DMS 273 treated with DMSO at 0.1 percent for 48 hours (cell line): ENCODE data around the gene TSHZ2.
"Not testable (repeated sequence)": the region's sequence is repeated elsewhere in the genome, so short reads cannot be mapped to it uniquely, and the experiment has no call there.

Experiments
- DNase-seq: peaks from one replicate; lab custom pipeline; 2025; lab: John Stamatoyannopoulos, UW

TSHZ2 gene

DNA sequence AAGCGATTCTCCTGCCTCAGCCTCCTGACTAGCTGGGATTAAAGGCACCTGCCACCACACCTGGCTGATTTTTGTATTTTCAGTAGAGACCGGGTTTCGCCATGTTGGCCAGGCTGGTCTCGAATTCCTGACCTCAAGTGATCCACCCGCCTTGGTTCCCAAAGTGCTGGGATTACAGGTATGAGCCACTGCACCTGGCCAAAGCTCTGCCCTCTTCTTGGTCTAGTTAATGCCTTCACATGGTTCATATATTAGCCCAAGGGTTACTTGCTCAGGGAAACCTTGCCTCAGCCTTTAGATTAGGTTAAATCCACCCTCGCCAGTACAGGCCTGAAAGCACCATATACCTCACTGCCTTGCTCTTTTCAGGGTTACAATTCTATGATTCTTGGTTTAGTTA lies 26.1 kb downstream of the TSHZ2 start:
- DNase-seq, result no peak

DNA sequence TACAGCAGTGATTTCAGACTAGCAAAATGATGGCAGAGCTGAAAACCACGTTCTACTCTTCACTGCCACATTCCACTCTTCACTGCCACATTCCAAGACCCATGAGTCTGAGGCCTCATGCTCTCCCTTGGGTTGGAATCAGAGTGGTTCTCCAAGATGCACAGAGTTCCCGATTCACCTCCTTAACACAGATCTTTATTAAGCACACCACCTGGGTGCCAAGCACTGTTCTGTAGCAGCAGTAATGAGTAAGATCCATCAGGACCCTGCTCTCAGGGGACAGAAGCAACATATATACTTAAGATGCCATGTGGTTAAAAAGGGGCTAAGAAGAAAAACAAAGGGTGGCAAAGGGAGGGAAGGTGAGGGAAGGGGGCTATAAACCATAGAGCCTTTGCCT lies 26.9 kb downstream of the TSHZ2 start:
- no peak for DNase-seq

DNA sequence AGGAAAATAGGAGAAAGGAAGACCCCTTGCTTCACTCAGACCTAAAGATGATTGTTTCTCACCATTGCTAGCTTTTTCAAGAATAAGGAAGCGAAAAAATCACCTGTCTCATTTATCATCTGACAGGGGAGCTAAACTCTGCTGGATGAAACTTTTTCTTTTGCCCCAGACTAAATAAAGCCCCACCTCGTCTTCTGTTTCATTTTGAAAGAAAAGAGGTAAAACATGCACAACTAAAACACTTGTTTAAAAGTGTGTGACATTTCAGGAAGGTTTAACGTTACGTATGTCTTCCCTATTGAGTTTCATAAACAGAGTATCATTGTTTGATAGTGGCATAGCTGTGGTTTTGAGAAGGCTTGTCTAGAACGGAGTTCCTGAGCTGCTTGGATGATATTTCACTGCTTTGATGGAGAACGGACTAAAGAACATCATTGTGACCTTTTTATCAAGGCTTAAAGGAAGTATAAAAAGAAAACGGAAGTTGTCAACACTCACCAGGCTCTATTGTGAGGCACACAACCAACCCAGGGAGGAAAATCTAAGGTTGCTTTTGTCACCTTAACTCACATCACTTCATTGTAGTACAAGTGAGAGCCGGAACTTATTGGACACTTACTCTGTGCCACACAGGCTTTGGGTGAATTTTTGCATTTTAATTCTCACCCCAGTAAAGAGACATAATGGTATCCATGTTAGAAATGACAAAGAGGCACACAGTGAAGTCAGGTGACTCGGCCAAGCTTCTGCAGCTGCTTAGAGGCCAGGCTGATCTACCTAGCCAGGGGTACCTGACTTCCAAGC lies 29.5 kb downstream of the TSHZ2 start:
- no peak for DNase-seq

DNA sequence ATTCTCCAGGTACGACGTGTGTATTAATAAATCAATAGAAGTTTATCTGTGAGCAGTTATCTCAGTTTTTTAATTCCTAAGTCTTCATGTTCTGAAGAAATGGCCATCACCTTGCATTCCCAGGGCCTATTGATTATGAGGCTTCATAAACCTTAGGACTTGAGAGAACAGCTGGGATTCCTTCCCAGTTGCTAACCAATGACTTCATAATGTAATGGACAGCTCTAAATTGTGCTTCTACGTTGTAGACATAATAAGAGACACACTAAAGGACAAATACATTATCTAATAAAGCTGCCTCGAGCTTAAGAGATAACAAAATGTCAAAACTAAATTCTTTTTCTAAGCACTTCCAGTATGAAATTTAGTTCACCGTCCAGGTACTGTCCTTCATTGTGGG lies 30.6 kb downstream of the TSHZ2 start:
- no peak for DNase-seq

DNA sequence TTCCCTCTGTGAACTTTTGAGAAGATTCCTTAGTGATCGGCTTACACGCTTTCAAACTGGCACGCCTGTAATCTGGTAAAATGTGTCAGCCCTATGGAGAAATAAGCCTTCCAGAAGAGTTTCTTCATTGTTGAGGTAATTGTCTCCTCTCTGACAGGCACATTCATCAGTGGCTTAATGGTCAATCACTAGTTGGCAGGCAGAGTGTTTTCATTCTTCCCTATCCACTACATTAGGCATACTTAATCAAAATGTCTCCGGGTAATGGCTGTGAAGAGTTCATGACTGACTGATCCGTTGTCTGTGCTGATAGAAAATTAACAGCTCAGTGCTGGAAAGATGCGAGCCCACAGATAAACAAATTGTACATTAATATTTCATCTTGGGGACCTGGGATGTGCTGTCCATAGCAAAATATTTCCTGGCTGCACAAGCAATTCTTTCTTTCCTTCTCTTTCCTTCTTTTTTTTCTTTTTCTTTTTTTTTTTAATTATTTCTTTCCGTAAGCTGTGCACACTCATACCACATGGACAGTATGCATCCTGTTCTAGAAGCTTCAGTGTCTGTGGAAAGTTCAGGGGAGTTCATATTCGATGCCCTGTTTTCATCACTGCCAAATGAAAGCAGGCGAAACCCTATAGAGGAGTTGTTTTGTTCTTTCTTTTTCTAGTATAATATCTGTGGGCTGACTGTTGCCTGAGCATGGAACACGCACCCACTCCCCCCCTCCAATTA lies 31.4 kb downstream of the TSHZ2 start:
- no peak for DNase-seq

DNA sequence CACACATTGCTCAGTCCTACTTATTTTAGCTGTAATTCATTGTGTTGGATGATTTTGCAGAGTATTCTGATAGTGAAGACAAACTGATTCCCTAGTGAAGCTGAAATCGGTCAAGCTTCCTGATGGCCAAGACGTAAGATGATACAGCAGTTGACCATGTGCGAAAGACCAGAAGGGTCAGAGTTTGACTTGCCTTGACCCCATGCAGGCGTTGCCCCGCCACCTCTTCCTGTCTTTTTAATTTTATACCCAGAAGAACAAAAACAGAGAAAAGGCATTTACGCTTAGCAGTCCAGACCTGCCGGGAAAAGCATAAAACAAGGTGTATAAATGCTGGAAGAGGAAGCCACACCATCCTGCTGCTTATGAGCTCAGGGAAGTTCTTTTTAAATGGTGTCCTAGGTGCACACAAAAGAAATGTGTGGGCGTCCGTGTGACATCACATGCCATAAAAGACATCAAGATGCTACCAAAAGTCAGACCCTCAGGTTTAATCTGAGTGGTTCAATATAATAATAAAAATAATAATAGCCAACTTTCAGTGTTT lies 32.2 kb downstream of the TSHZ2 start:
- DNase-seq, result no peak

DNA sequence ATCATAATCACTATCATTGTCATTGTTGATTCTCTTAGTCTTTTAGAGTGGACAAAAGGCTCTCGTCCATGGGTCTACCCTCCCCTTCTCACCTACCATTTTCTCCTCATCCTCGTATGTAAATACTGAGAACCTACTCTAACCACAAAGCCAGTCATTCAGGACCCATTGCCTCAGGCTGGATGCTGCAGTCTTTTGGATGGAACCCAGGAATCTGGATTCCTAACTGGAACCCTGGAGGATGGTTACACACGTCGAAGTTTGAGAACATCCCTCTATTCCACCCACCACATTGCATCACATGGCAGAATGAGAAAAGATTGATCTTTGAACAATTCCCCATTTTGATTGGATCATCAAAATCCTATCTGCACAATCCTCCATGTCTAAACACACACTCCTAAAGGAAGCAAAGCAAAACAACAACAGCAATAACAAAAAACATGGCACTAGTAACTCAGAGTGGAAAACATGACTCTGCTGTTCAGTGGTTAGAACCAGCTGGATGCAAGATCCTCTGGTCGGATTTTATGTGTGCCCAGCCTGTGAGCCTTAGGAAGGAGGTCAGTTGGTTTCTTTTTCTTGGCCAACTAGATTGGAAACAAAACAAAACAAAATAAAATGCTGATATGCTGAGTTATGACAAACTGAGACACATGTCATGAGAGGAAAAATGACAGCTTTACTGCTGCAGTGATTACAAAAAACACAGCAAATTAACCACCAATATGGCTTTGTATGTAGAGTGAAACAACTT lies 38.0 kb downstream of the TSHZ2 start:
- DNase-seq, result no peak

DNA sequence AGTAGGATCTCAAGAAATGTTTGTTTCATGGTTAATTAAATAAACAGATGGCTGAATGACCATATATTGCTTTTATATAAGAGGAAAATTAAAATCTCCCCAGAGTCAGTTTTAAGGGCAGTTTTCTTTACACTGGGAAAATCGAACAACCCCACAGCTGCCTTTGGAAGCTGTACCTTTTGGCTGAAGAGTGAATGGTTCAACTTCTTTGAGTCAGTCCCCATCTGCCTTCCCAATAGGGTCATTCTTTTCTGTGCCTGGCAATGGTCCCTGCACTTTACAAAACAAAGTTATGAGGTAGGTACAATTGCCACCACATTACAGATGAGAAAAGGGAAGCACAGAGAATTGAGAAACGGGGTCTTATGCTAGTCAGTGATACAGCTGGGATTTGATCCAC lies 39.5 kb downstream of the TSHZ2 start:
- no peak for DNase-seq

DNA sequence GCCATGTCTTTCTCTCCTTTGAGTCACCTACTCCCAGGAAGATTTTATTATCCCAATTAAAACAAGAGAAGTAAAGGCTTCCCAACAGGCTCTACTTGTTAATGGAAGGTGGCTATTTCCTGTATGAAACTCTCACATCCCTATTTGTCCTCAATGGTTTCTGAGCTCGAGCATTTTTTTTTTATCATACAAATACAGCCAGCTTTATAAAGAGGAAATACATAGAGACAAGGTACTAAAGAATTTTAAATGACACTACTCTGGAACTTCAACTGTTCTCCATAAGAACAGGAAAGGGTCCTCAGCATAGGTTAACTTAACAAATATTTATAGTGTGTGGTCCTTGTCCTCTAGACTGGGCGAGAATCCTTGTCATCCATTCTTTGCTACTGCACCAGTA lies 41.0 kb downstream of the TSHZ2 start:
- DNase-seq, result no peak

DNA sequence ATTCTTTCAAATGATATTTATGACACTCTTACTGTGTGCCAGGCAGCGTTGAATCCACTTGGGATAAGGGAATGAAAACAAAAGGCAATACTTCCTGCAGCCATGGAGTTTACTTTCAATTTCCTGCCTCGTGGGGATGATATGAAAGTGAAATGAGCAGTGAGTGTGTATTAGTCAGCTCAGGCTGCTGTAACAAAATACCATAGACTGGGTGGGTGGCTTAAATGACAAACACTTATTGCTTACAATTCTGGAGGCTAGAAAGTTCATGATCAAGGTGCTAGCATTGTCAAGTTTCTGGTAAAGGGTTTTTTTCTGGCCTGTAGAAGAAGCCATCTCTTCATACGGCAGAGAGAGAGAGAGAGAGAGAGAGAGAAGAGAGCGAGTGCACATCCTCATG lies 41.7 kb downstream of the TSHZ2 start:
- DNase-seq, result no peak

DNA sequence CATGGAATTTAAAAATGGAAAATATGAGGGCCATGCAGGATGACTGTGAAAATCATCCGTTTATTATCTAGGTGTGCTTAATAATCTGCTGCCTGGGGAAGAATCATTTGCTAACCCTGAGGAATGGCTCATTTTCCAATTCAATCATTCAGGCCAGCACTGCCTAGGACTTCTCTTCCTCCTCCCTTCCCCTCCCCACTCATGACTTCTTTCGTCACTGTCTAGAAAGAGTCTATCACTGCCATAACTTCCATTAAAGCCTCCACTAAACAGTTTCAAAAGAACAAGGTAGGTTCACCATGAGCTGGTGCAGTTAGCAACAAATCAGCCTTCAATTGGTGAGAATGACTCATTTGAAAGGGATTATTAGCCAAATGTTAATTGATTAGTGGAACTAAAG lies 43.9 kb downstream of the TSHZ2 start:
- DNase-seq, result no peak

DNA sequence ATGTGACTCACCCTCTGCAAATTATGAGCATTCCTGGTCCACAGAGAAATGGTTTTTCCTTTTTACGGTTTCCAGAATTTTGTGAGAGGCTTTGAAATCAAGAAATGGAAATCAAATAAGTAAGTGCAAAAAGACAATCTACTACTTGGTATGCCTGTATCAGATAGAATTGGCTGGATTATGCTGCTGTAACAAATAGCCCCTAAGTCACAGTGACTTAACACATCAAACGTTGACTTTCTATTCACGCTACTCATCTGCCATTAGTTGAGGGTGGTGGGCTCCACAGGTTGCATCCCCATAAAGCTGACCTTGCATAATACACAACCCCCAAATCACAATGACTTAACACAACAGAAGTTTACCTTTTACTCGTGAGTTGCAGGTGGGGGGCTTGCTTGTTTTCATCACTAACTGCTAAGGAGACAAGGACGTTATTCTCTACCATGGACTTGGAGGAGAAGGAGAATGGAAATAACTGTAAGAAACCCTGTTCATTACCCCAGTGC lies 44.4 kb downstream of the TSHZ2 start:
- no peak for DNase-seq

DNA sequence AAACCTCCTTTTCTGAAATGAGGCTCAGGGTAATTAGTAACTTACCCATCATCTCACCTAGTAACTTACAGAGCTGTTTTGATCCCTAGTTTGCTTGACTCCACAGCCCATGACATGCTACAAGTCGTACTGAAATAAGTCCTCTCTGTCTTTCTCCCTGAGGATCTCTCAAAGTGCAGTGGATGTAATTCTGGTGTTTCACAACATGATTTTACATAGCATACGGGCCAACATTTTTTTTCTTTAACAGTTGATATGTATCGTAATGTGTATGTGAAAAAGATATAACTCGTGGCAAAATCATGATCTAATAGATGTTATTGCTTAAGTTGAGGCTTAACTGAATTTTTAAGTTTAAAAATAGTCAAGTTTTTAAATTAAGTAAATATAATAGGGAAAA lies 45.0 kb downstream of the TSHZ2 start:
- no peak for DNase-seq

DNA sequence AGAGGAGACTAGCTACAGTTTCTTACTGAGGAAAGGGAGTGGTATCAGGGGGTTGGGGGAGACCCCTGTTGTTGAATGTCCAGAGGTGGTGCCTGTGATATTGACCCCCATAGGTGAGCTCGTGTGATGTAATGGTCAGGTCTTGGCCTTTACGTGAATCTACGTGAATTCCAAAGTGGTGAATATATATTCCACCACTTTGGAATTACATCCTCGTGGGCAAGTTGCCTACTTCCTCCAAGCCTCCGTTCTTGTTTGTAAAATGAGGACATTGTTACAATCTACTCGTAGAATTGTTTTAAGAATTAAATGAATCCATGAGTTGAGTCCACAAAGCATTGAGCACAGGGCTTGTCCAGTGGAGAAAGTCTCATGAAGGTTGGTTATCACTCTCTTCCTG lies 47.3 kb downstream of the TSHZ2 start:
- DNase-seq, result no peak

DNA sequence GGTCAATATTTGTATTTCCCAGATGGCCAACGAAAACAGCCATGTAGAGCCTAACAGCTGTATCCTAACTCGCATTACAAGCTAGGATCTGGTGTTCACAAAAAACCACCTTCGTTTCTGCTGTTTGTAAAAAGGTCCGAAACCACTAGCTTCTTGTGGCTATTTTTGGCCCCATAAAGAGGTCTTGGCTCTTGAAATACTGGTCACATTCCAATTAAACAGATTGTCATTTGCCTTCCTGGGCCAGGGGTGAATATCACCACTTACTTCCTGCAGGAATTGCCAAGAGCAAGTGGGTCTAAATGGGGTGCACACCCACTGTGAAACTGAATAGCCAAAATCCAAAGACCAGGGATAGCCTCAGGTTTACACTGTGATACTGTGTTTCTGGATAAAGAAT lies 48.2 kb downstream of the TSHZ2 start:
- no peak for DNase-seq

DNA sequence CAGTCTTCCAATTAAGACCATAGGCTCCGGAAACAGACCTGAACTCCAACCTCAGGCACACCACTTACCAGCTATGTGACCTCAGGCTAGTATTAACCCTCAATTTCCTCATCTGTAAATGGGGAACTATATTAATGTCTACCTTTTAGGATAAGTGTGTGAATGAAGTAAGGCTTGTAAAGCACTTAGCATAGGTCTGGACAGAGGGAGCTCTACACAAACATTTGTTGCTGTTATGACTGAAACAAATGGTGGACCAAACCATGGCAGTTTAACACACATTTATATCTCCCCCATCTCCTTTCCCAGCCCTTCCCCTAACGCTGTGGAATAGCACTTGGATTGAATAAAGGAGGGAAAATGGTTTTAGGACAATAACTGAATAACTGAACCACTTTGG lies 48.7 kb downstream of the TSHZ2 start:
- DNase-seq, result no peak

DNA sequence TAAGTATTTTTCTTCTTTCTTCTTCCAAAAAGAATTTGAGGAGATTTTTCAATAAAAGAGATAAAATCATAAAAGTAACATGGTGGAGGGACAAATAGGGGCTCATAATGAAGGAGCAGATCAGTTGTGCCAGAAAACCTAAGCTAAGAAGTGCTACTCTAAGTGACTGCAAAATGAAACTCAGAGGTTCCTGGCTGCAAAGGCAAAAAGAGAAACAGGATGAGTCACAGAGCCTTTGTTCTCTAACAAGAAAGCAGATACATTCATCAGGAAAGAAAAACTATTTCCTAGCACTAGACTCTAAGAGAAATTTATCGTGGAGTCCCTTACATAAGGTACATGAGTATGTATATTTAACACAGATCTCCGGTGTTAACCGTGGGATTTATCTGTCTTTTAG lies 49.8 kb downstream of the TSHZ2 start:
- no peak for DNase-seq

DNA sequence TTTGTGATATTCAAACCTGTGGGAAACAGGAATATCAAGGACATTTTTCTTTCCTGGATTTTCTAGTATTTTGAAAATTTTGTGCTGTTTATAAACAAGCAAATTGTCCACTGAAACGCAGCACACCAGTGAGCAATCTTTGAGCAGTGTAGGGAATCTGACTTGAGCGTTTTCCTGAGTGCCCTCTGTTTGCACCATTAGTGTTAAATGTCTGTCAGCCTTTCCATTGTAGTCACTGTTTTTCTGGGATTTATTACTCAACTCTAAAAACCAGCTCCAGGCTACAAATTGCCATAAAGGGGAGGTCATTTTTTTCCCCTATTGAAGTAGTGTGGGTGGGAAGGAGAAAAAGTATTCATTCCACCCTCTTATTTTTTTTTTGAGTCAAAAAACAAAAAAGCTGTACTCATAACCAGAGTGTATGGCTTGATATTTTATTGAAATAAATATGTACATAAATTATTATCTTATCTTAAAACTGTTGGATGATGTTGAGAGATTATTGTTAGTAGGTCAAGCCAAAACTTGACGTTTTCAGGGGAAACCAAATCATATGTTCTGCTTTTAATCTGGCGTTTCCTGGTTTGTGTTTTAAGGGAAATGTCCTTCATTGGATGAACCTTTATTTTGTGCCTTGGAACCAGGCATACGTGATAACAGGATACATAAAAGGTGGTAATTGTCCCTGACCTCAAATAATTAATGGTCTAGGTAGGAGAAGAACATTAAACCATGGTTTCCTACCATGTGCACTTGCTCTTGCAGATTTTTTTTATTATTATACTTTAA lies 51.8 kb downstream of the TSHZ2 start:
- no peak for DNase-seq

DNA sequence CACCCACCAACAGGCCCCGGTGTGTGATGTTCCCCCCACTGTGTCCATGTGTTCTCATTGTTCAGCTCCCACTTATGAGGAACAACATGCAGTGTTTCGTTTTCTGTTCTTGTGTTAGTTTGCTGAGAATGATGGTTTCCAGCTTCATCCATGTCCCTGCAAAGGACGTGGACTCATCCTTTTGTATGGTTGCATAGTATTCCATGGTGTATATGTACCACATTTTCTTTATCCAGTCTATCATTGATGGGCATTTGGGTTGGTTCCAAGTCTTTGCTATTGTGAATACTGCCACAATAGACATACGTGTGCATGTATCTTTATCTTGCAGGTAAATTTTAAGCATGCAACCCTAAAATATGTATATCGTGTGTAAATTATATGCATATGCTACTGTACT lies 52.5 kb downstream of the TSHZ2 start:
- not testable (repeated sequence) for DNase-seq

DNA sequence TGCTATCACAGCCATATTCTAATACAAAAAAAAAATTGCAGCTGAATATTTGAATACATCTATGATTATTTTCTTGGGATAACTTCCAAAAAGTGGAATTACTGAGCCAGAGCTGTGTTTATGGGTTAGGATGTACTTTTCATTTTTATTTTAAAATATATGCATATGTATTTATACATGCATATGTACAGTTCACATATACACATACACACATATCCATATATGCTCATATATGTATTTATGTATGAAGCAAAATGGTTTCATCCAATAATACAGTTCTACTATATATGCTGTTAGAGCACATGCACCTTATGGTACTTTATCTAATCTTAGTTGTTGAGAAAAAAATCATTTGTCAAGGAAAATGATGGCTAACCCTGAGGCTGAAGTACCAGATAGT lies 54.9 kb downstream of the TSHZ2 start:
- DNase-seq, result no peak

DNA sequence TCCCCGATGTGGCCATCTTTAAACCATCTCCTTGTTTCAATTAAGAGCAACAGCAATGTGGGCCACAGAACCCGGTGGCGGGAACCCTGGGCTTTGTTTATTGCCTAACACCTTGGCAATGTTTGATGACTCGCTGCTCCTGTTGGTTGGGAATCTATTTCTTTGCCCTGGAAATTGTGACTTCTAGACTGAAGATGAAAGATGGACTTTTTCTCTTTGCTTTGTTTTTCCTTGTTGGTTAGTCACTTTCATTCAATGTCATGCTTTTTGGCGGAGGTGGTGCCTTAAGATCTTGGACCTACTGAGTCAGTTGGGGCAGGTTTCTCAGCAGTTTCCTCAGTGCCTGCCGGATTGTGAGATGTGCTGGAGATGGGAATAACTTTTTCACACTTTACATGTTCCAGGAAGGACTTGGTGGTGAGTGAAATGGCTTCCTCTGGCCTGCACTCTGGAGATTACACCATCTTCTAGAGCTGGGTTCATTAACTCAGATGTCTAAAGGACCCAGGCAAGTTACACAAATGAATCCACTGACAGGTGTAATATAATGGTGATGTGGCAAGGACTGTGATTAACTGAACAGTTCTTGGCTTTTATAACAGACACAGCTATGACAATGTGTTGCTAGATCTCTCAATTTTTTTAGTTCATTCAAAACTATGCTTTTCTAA lies 56.3 kb downstream of the TSHZ2 start:
- DNase-seq, result no peak
